OCI-LY1 (cell line): Measurements from ENCODE around the gene TBXAS1.

Experiments
- H2AFZ ChIP-seq: fragments of 200-600 bp; sonication (generic), shearing (Covaris generic); 2 replicates; pipeline ENCODE4 v1.6.0; 2014; ENCODE audit warnings: antibody characterized with exemption, mild to moderate bottlenecking, low read length
- H3F3A ChIP-seq: fragments of 200-600 bp; sonication (generic), shearing (Covaris generic); 2 replicates; pipeline ENCODE4 v1.6.0; 2014; ENCODE audit warnings: mild to moderate bottlenecking, antibody characterized with exemption, low read length, moderate library complexity; ENCODE audit not compliant: insufficient read depth
- H3K27ac ChIP-seq: fragments of 200-600 bp; sonication (generic); 2 replicates; pipeline ENCODE4 v1.5.1; 2014; ENCODE audit warnings: low read length, mixed run types, mild to moderate bottlenecking, low read depth; ENCODE audit not compliant: poor library complexity, severe bottlenecking
- H3K27me3 ChIP-seq: fragments of 200-600 bp; sonication (generic); 2 replicates; pipeline ENCODE4 v1.6.0; 2014; ENCODE audit warnings: antibody characterized with exemption, mild to moderate bottlenecking, low read length, moderate library complexity; ENCODE audit not compliant: insufficient read depth
- H3K36me3 ChIP-seq: fragments of 200-600 bp; sonication (generic); 2 replicates; pipeline ENCODE4 v1.6.1; 2014; ENCODE audit warnings: mild to moderate bottlenecking, antibody characterized with exemption, low read length, moderate library complexity, mixed read lengths; ENCODE audit not compliant: insufficient read depth
- H3K4me1 ChIP-seq: fragments of 200-600 bp; sonication (generic); 2 replicates; pipeline ENCODE4 v1.5.1; 2014; ENCODE audit warnings: mild to moderate bottlenecking, low read length, moderate library complexity; ENCODE audit not compliant: insufficient read depth, severe bottlenecking
- H3K4me2 ChIP-seq: fragments of 200-600 bp; sonication (generic), shearing (Covaris generic); 2 replicates; pipeline ENCODE4 v1.6.1; 2014; ENCODE audit warnings: low read length
- H3K4me3 ChIP-seq: fragments of 200-600 bp; sonication (generic); 2 replicates; pipeline ENCODE4 v1.5.1; 2014; ENCODE audit warnings: low read length, low read depth, mild to moderate bottlenecking, mixed read lengths; ENCODE audit not compliant: poor library complexity, severe bottlenecking
- H3K79me2 ChIP-seq: fragments of 200-600 bp; shearing (Covaris generic); 2 replicates; pipeline ENCODE4 v1.6.1; 2016; ENCODE audit warnings: mixed run types, low read length, mixed read lengths; ENCODE audit not compliant: insufficient read depth
- H3K9ac ChIP-seq: fragments of 200-600 bp; sonication (generic), shearing (Covaris generic); 2 replicates; pipeline ENCODE4 v1.6.1; 2014; ENCODE audit warnings: mild to moderate bottlenecking, low read length, mixed read lengths
- H3K9me2 ChIP-seq: fragments of 200-600 bp; sonication (generic), shearing (Covaris generic); 2 replicates; pipeline ENCODE4 v1.6.1; 2014; ENCODE audit warnings: low read depth, mild to moderate bottlenecking, low read length, mixed read lengths
- H3K9me3 ChIP-seq: fragments of 200-600 bp; shearing (Covaris generic); 2 replicates; pipeline ENCODE4 v1.6.1; 2014; ENCODE audit warnings: low read length, mixed read lengths
- H4K20me1 ChIP-seq: fragments of 200-600 bp; sonication (generic), shearing (Covaris generic); 2 replicates; pipeline ENCODE4 v1.6.0; 2016; ENCODE audit warnings: mild to moderate bottlenecking, low read length; ENCODE audit not compliant: insufficient read depth
- CTCF ChIP-seq: fragments of 200-600 bp; sonication (generic), shearing (Covaris generic); IDR thresholded peaks from 2 replicates; pipeline ENCODE4 v1.5.1; 2017; ENCODE audit warnings: mild to moderate bottlenecking, antibody characterized with exemption, low read length, moderate library complexity, mixed read lengths
- EZH2 ChIP-seq: fragments of 200-600 bp; sonication (generic), shearing (Covaris generic); IDR thresholded peaks from 2 replicates; pipeline ENCODE4 v1.8.0; 2017; ENCODE audit warnings: borderline replicate concordance, mixed run types, mild to moderate bottlenecking, antibody characterized with exemption, low read length, moderate library complexity, mixed read lengths

TBXAS1 gene

DNA sequence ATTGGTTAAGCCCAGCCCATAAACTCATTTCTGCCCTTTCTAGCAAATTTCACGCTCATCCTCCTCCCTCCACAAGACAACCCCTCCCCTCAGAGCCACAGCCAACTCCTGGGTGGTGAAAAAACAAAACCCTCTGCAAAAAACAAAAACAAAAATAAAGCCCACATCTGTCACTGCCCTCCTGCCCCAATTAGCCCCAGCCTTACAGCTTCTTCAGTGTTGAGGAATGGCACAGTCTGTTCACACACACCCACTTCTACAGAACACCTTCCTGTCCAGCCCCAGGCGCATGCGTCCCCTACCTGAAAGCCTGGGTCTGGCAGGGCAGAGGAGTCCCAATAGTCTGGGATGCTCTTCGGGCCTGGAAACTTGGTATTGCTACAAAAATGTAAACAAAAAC, 199.2 kb downstream of the TBXAS1 start:
- no peaks in the 10 kb centered on the region for H3K79me2 ChIP-seq
- TF ChIP-seq EZH2 (no peak), CTCF (no peak)
- H3K9me2 ChIP-seq, result no peaks in the 10 kb centered on the region
- no peaks in the 10 kb centered on the region for H4K20me1 ChIP-seq
- peaks cover 24% of the 10 kb centered on the region; the same call in 1 of the 2 replicates for H3K36me3 ChIP-seq
- H3K4me2 ChIP-seq, result no peak overlapping the region
- H3K4me1 ChIP-seq, result no peaks in the 10 kb centered on the region
- no peak overlapping the region for H3K9ac ChIP-seq
- no peaks in the 10 kb centered on the region for H3K9me3 ChIP-seq
- no peak overlapping the region for H3K27ac ChIP-seq
- H3K4me3 ChIP-seq, result no peak overlapping the region
- no peaks in the 10 kb centered on the region for H3F3A ChIP-seq
- no peaks in the 10 kb centered on the region for H3K27me3 ChIP-seq
- no peak overlapping the region for H2AFZ ChIP-seq

- H3F3A ChIP-seq, result no peaks in the 10 kb centered on the region
- TF ChIP-seq CTCF (no peak), EZH2 (no peak)
- H3K4me3 ChIP-seq, result no peak overlapping the region
- no peaks in the 10 kb centered on the region for H3K27me3 ChIP-seq
- H3K9me2 ChIP-seq, result no peaks in the 10 kb centered on the region
- no peak overlapping the region for H3K9ac ChIP-seq
- H3K79me2 ChIP-seq, result no peaks in the 10 kb centered on the region
- no peak overlapping the region for H3K4me2 ChIP-seq
- H3K36me3 ChIP-seq, result peaks cover 24% of the 10 kb centered on the region
- no peaks in the 10 kb centered on the region for H3K9me3 ChIP-seq
- H3K4me1 ChIP-seq, result no peaks in the 10 kb centered on the region
- no peak overlapping the region for H3K27ac ChIP-seq
- no peaks in the 10 kb centered on the region for H4K20me1 ChIP-seq
- no peak overlapping the region for H2AFZ ChIP-seq
Observed at GRCh38 chr7:140029072-140029471, 200.0 kb downstream of the TBXAS1 start.

GRCh38 chr7:140031364-140031763, 202.3 kb downstream of the TBXAS1 start:
- Histone ChIP-seq H3K4me1 (peaks cover 3% of the 10 kb centered on the region), H3K27ac (no peak overlapping the region), H3K79me2 (no peaks in the 10 kb centered on the region), H3F3A (no peaks in the 10 kb centered on the region), H3K27me3 (no peaks in the 10 kb centered on the region), H3K9me3 (no peaks in the 10 kb centered on the region), H4K20me1 (no peaks in the 10 kb centered on the region), H3K9ac (no peak overlapping the region), H3K4me2 (no peak overlapping the region), H3K9me2 (no peaks in the 10 kb centered on the region), H3K4me3 (no peak overlapping the region), H2AFZ (no peak overlapping the region), H3K36me3 (peaks cover 15% of the 10 kb centered on the region)
- TF ChIP-seq EZH2 (no peak), CTCF (no peak)
